Fibroblast of the conjunctiva (primary cell): ENCODE measurements around the gene HHAT.

Experiments used
- DNase-seq: peaks from one replicate; pipeline ENCODE4 v3.0.0-alpha.2; 2010; ENCODE audit warnings: low read depth

HHAT gene

GRCh38 chr1:210687582-210688279 is 359.0 kb downstream of the HHAT start:
- no peak for DNase-seq

DNA sequence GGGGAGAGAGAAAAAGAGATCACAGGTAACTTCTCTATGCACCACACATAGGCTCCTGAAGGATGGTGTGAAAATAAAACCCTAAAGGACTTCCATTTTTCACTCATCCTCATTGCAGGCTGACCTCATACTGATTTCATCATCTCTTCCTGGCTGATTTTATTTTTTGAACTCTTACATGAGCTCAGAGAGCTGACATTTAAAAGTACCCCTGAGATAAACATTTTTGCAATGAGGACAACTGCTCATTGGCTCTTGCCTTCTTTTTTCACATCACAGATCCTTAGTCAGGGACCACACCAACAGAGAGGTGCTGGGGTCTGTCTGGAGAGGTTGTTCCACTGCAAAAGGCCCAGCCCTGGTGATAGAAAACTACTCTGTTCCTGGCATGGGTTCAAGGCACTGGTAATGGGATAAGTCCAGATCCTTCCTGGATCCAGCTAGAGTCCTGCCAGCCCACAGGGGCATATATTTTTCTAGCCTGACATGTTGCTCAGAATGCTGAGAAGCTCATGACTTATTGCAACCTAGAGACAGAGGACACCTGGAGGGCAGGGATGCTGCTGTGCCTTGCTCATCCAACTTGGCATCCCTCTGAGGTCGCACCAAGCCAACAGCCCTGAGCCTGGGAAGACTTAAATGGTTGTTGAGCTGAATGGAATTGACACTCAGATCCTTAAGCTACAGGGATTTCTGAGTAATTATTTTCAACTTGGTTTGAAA is 360.0 kb downstream of the HHAT start:
- DNase-seq: no peak

DNA sequence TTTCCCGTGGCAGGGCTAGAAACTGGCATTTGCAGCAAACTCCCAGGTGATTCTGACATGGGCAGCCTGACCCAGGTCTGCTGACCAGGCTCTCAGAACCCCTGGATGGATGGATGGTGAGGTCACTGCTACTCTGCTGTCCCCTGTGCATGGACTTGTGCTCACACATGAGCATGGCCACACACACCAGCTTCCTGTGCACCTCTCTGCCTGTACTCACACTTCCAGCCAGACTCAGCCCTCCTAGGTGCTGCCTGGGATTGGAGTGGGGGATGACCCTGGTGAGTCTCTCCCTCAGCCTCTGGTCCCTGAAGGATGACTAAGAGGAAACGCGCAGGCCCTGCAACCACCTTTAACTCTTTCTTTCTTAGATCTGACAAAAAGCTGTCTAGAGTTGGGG is 361.1 kb downstream of the HHAT start:
- no peak for DNase-seq

DNA sequence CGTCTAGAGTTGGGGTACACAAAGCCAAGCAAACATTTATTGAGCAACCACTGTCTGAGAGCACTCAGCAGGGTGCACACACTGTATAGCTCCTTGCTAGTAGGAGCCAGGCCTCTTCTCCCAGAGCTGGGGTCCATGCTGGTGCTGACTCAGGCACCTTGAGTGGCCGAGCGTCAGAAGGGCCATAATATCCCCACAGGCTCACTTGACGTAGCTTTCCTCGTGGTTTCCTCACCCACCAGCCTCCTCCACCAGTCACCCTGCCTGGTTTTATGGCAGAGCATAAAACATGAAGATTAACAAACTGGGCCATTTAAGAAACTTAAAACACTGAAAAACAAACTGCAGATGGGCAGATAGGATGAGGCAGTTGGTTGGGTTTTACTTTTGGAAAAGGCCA is 361.5 kb downstream of the HHAT start:
- no peak for DNase-seq

GRCh38 chr1:210691039-210691610 is 362.4 kb downstream of the HHAT start:
- no peak for DNase-seq

- DNase-seq: no peak
These were observed 364.1 kb downstream of the HHAT start for GRCh38 chr1:210692796-210693195.

DNA sequence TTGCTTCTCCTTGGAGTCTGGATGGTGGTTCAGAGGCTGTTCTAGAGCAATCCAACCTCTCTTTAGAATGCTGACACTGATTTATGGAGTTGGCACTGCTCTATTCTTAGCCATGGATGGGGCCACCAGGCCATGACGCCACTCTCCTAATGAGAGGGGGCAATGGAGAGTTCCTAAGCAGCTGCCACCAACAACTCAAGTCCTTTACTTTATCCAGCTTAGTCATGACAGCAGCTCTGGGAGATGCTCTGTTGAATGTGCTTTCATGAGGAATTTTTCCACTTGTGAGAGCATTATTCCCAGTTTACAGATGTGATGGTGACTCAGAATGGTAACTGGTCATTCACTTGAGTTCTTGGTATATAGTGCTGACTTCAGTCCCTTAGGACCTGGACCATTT is 366.3 kb downstream of the HHAT start:
- no peak for DNase-seq

- no peak for DNase-seq
These were observed 368.0 kb downstream of the HHAT start for GRCh38 chr1:210696709-210697108.

GRCh38 chr1:210697185-210697584 is 368.5 kb downstream of the HHAT start:
- no peak for DNase-seq

DNA sequence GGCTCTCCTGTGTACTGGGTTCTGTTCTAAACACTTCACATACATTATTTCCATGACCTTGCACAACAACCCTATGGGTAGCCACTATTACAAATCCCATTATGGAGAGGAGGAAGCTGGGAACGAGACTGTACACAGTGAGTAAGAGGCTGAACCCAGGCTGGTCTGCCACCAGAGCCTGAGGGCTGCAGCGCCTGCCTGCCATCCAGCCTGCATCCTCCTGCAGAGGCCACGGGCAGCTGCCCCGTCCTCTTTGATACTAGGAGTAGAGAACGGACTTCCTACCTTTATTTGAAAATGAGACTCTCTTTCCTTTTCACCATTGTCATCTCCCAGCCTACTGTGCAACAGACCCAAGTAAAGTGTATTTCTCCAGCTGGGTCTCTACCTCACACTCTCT is 370.0 kb downstream of the HHAT start:
- DNase-seq: no peak

DNA sequence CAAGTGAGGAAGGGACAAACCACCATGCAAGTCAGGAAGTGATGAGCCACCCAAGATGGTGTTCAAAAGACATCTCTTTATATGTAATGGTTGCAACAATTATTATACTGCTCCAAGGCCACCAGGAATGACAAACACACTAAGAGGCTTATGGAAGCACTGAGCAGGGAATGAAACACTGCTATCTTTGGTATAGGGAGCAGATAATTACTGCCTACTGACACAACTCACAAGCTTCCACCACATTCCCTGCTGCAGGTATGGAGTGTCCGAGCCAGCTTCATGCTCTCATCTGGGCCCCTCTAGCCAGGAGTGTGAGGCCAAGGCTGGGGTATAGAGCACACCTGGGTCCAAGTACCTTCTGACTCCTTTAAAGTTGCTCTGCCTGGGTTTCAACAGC is 371.4 kb downstream of the HHAT start:
- DNase-seq: no peak

GRCh38 chr1:210700511-210700910 is 371.8 kb downstream of the HHAT start:
- DNase-seq: no peak

GRCh38 chr1:210702506-210702905 is 373.8 kb downstream of the HHAT start:
- DNase-seq: no peak

GRCh38 chr1:210703593-210703992 is 374.9 kb downstream of the HHAT start:
- DNase-seq: no peak

DNA sequence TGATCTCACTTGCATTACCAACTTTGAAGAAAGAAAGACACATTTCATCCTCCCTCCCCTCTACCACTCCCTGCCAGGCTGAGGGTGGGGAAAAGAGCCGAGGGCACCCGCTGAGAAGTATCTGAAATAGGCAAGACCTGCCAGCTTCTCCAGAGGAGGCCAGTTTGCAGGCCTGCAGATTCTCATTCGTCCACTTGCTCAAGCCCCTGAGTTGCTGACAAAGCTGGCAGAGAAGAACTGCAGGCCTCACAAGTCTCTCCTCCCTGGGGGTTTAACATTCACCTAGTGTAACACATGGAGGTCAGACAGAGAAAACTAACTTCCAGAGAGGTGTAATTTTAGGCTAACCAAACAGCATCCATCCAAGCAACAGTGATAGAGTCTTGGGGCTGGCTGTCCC is 376.4 kb downstream of the HHAT start:
- no peak for DNase-seq

DNA sequence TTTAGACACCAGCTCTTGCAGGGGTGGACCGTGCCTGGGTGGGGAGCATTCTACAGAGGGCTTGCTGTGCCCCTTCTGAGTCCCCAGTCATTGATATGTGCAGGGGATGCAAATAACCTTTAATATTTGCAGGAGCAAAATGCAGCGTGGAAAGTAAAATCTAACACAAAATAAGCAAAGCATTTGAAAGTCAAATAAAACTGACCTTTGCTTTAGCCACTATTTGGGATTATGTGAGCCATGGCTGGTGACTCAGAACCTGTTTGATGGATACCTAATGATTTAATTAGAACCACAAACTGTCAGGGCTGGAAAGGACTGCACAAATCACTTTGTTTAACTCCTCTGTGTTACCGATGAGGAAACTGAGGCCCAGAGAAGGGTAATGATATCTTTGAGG is 377.5 kb downstream of the HHAT start:
- DNase-seq: no peak

DNA sequence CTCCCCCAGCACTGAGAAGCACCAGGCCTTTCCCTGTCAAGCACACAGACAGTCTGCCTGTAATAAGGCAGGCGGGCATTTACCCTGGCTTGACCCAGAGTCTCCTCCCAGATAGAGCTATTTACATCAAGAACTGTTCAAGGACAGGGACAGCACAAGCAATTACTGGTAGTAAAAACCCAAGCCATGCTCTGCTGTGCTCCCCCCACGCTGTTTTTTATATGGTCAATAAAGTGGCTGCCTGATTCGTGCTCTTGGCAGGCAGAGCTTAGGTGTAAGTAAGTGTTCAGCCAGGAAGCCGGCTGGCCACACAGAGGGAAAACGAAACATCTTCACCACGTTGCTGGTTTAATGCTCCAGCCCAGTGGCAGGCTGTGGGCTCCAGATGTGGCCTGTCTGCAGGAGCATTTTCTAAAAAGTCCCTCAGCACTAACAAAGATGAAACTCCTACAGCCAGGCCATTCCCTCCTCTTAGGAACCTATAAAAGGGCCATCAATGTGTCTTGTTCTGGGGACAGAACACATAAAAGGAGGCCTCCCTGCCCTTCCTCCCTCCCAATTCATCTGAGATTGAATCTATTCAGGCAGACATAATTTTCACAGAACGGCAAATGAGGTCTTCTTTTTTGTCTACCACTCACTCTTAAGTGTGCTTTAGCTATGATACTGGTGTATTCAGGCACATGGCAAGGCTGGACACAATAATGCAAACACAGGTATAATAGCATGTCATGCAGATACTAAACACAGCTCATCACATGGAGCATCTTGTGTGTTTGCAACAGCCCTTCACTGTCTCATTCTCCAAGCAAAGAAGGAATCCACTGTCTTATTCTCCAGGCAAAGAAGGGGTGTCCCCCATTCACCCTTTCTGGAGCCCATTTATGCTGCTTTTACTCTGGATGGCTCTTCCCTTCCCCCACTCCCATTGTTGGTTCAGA is 378.9 kb downstream of the HHAT start:
- no peak for DNase-seq

DNA sequence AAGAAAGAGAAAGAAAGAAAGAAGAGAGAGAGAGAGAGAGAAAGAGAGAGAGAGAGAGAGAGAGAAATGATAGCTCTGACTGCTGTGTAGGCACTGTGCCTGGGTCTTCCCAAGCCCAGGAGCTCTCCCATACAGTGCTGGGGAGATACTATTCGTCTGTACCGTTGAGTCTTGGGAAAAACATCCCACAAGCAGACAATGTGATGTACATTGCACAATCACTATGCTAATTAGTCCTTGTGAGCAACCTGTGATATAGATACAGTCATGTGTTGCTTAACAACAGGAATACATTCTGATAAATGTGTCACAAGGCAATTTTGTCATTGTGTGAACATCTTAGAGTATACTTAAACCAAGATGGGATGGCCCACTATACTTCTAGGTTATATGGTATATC is 381.0 kb downstream of the HHAT start:
- no peak for DNase-seq

DNA sequence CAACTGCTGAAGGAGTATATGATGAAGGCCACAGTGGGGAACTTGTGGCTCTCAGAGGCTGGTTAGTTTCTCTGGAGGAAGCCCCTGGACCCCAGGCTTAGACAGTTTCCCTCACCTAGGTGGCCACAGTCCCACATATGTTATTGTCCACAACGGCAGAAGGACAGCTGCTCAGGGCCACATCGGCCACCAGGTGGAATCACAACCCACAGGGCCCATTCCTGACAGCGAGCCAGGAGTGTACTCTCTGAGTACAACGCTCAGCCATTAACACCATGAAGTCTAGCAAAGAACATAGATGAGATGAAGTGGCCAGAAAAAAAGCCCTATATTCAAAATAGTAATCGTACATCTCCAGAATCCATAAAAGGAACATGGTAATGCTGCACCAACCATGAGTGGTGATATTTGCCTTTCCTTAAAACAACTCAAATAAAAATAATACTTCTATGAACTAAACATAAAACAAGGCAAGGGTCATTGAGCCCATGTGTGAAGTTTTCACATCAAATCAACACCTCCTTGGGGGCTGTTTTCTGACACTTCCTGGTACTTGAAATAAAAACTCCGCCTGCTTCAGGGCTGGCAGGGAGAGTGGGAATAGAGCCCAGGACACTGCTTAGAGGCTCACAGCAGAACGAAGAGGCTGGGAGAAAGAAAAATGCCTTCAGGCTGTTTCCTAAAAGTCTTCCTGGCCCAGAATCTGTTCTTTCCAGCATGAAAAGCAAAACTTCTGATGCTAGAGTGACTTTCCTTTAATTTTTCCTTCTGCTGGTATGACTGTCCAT is 383.3 kb downstream of the HHAT start:
- DNase-seq: no peak

GRCh38 chr1:210715072-210715471 is 386.4 kb downstream of the HHAT start:
- DNase-seq: no peak

- no peak for DNase-seq
These were observed 393.8 kb downstream of the HHAT start for GRCh38 chr1:210722410-210723081.
